ENCODE data around the gene HAGH.

The HAGH gene

DNA sequence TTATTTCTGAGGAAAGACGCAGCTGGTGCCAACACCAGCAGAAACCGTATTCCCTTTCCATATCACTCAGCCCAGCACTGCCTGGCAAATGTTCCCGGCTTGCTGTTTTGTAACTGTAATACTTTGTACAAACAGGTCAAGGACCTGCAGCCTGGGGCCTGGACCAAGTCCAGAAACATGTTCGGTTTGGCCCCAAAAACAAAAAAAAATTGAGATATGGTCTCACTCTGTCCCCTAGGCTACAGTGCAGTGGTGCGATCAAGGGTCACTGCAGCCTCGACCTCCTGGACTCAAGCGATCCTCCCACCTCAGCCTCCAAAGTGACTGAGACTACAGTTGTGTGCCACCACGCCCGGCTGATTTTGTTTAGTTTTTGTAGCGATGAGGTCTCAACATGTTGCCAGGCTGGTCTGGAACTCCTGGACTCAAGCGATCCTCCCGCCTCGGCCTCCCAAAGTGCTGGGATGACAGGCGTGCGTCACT, 1.2 kb downstream of the HAGH start:
- no peak for DNase-seq (ENCODE audit: low spot score)
- H3K27ac ChIP-seq = peak overlapping the region; percentile 87
- POLR2A ChIA-PET (ENCODE audit: low non-redundant PET) = interaction anchor here (2.5 kb wide), 1 partner anchor 42 kb away, joined by 7 read pairs; the partner anchor contains the start of genes NUBP2 and SPSB3
- TF ChIP-seq, protein P1, sequence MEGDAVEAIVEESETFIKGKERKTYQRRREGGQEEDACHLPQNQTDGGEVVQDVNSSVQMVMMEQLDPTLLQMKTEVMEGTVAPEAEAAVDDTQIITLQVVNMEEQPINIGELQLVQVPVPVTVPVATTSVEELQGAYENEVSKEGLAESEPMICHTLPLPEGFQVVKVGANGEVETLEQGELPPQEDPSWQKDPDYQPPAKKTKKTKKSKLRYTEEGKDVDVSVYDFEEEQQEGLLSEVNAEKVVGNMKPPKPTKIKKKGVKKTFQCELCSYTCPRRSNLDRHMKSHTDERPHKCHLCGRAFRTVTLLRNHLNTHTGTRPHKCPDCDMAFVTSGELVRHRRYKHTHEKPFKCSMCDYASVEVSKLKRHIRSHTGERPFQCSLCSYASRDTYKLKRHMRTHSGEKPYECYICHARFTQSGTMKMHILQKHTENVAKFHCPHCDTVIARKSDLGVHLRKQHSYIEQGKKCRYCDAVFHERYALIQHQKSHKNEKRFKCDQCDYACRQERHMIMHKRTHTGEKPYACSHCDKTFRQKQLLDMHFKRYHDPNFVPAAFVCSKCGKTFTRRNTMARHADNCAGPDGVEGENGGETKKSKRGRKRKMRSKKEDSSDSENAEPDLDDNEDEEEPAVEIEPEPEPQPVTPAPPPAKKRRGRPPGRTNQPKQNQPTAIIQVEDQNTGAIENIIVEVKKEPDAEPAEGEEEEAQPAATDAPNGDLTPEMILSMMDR (conservative IDR thresholded peaks at IDR 0.05; ENCODE audit: low read depth) = no peak
- CTCF ChIA-PET = no interaction called here

DNA sequence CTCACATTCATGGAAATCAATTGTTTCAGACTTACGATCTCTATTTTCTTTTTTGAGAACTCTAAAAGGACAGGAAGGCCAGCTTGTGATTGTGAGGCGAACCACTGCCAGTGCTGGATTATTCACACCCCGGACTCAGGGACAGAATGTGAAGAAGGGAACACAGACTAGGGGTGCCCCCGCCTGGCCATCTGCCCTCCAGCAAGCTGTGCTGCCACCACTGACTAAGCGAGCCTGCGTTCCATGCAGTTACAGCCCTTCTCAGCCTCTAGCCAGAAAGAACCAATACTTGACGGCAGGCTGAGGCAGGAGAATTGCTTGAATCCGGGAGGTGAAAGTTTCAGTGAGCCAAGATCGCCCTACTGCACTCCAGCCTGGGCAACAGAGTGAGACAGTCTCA, 2.8 kb downstream of the HAGH start:
- peak; percentile 68 for DNase-seq (ENCODE audit: low spot score)
- CTCF ChIA-PET = interaction anchor here (0.6 to 1.1 kb wide), 7 partner anchors 35 to 916 kb away, joined by 3 to 7 read pairs (median 3); partner anchors contain the start of genes NUBP2 and SPSB3
- POLR2A ChIA-PET (ENCODE audit: low non-redundant PET) = interaction anchor here (0.7 to 1.1 kb wide), 2 partner anchors 41 to 51 kb away, joined by 4 read pairs; partner anchors contain the start of genes NUBP2 and SPSB3
- peak overlapping the region; percentile 42 for H3K27ac ChIP-seq
- TF ChIP-seq, protein P1 (conservative IDR thresholded peaks at IDR 0.05; ENCODE audit: low read depth) = peak; percentile 52

DNA sequence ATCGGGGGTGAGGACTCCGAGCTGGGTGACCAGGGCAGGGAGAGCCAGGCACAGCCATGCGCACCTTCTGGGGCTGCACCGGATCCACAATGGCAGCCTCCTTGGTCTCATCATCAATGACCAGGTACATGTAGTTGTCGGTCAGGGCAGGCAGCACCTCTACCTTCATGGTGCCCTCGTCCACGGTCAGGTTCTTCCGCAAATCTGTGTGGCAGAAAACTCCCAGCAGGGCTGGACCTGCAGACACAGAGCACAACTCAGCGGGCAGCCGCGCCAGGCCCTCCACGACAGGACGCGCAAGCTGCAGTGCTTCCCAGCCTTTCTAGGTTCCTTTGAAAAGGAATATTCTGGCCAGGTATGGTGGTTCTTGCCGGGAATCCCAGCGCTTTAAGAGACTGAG, 3.8 kb downstream of the HAGH start:
- ChIA-PET POLR2A (ENCODE audit: low non-redundant PET) (no interaction called here), CTCF (interaction anchor here (0.8 kb wide), 1 partner anchor 40 kb away, joined by 3 read pairs; the partner anchor contains the start of genes NUBP2 and SPSB3)
- DNase-seq (ENCODE audit: low spot score) = no peak
- H3K27ac ChIP-seq = no peak overlapping the region; the same call in 1 of the 2 replicates
- TF ChIP-seq, protein P1 (conservative IDR thresholded peaks at IDR 0.05; ENCODE audit: low read depth) = no peak

DNA sequence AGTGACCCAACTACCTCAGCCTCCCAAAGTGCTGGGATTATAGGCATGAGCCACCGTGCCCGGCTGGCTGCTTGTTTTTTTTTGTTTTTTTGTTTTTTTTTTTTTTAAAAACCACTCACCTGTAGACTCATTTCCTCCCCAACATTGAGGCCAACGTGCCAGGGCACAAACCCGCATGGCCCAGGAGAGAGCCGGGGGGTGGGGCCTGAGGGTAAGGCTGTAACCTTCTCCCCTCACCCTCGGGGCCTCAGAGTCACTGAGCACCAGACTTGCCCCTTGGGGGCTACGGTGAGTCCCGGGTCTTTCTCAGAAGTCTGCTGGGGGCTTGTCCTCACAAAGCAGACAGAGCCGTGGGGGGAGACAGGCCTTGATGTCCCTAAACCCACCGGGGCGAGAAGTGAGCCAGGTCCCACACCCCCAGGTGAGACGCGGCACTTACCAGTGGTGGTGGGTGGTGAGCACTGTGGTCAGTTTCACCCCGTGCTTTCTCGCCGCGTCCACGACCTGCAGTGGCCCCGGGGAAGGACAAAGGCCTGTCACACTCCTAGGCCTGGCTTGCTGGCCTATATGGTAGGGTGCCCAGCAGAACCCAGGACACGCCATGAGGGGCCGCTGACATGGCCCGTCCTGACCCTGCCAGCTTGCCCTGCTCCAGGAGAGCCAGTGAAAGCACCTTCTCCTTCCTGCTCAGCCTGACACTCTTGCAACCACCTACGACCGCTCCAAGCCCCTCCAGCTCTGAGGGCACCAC, 4.6 kb downstream of the HAGH start:
- peak overlapping the region; percentile 27 for H3K27ac ChIP-seq
- CTCF ChIA-PET = no interaction called here
- no peak for DNase-seq (ENCODE audit: low spot score)
- TF ChIP-seq, protein P1 (conservative IDR thresholded peaks at IDR 0.05; ENCODE audit: low read depth) = no peak
- POLR2A ChIA-PET (ENCODE audit: low non-redundant PET) = no interaction called here

DNA sequence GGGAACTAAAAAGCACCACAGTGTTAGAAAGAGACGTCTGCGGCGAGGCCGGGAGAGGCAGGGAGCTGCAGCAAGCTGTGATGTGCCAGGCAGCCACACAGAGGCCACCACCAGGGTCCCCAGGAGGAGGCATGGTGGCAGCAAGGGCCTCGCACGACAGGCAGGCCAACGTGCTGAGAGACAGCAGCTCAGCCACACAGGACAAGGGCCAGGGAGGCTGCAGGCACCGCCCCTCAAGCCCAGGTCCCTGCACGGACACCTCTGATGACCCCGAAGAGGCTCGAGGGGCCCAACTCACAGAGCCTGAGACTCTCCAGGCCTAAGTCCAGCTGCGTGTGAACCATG, 5.7 kb downstream of the HAGH start:
- peak overlapping the region; percentile 27; the same call in 1 of the 2 replicates for H3K27ac ChIP-seq
- ChIA-PET POLR2A (ENCODE audit: low non-redundant PET) (no interaction called here), CTCF (interaction anchor here (0.6 kb wide), 2 partner anchors 69 to 244 kb away, joined by 3 to 4 read pairs; no protein-coding TSS in a partner anchor)
- DNase-seq (ENCODE audit: low spot score) = no peak
- TF ChIP-seq, protein P1 (conservative IDR thresholded peaks at IDR 0.05; ENCODE audit: low read depth) = no peak

DNA sequence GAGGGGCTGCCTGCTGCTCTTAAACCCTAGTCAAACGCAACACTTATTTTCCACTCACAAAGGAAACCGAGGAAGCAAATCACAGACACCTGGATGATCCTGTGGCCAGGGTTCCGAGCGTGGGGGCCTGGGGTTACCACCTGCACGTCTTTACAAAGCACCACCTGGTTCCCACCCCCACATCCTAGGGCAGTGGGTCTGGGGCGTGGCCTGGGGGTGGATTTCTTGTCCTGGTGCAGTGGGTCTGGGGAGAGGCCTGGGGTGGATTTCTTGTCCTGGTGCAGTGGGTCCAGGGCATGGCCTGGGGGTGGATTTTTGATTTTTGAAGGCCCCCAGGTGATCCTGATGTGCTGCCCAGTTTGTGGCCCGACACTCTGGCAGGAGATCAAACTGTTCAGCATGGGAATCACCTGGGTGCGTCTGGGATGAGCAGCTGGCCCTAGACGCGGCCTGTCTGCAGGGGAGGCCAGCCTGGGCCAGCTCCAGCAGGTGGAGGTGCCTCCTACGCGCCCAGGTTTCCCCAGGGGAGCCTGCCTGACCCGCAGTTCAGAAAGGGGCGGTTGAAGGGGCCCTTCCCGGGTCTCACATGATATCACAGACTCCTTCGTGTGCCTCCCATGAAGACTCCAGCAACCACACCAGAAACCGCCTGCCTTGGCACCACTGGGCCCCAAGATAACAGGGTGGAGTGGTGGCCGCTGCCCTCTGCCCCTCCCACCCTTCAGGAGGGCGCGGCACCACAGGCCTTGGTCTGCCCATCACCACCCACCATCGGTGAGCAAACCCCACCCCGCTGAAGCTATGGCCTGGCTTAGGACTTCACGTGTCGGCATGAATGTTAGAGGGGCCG, 6.3 kb downstream of the HAGH start:
- POLR2A ChIA-PET (ENCODE audit: low non-redundant PET) = no interaction called here
- no peak for DNase-seq (ENCODE audit: low spot score)

More for the DNA sequence above, 6.3 kb downstream of the HAGH start:
- H3K27ac ChIP-seq = peak overlapping the region; percentile 12; the same call in 1 of the 2 replicates
- CTCF ChIA-PET = interaction anchor here (0.6 kb wide), 2 partner anchors 69 to 244 kb away, joined by 3 to 4 read pairs; no protein-coding TSS in a partner anchor
- TF ChIP-seq, protein P1 (conservative IDR thresholded peaks at IDR 0.05; ENCODE audit: low read depth) = no peak
